HG03095 (cell line): Measurements from ENCODE around the gene SSTR5.

ENCODE experiments used
- ATAC-seq: cut with Tn5 transposase; IDR thresholded peaks from one replicate; pipeline ENCODE4 v1.9.1; 2021; ENCODE audit warnings: moderate library complexity; ENCODE audit not compliant: unreplicated experiment

The SSTR5 gene

GRCh38 chr16:1120577-1120941 is 48.0 kb downstream of the SSTR5 start:
- no peak for ATAC-seq

- no peak for ATAC-seq
These were observed 48.5 kb downstream of the SSTR5 start for GRCh38 chr16:1121009-1121408.

GRCh38 chr16:1121601-1122397 is 49.3 kb downstream of the SSTR5 start:
- no peak for ATAC-seq

- no peak for ATAC-seq
These were observed 49.8 kb downstream of the SSTR5 start for GRCh38 chr16:1122398-1122765.

- ATAC-seq = no peak
These were observed 51.1 kb downstream of the SSTR5 start for GRCh38 chr16:1123525-1124230.

GRCh38 chr16:1124291-1124690 is 51.7 kb downstream of the SSTR5 start:
- no peak for ATAC-seq

- no peak for ATAC-seq
These were observed 52.2 kb downstream of the SSTR5 start for GRCh38 chr16:1124795-1125194.

- no peak for ATAC-seq
These were observed 52.9 kb downstream of the SSTR5 start for GRCh38 chr16:1125471-1125870.

GRCh38 chr16:1126044-1126443 is 53.5 kb downstream of the SSTR5 start:
- no peak for ATAC-seq

GRCh38 chr16:1126586-1126985 is 54.0 kb downstream of the SSTR5 start:
- ATAC-seq = no peak

GRCh38 chr16:1127101-1127500 is 54.6 kb downstream of the SSTR5 start:
- no peak for ATAC-seq

GRCh38 chr16:1127971-1128715 is 55.6 kb downstream of the SSTR5 start:
- no peak for ATAC-seq

GRCh38 chr16:1129106-1129960 is 56.8 kb downstream of the SSTR5 start:
- no peak for ATAC-seq

- ATAC-seq = no peak
These were observed 57.8 kb downstream of the SSTR5 start for GRCh38 chr16:1130382-1130781.
